Effector memory CD8-positive, alpha-beta T cell (primary cell): ENCODE results near the gene CAMK1D.
"Not testable (repeated sequence)": the region's sequence is repeated elsewhere in the genome, so short reads cannot be mapped to it uniquely, and the experiment has no call there.

ENCODE experiments used
- ATAC-seq: fragments of 150-1000 bp; cut with Tn5 transposase; replicated peaks from 2 replicates; pipeline ENCODE4 v1.10.0; 2021; ENCODE audit warnings: mild to moderate bottlenecking, moderate library complexity
- DNase-seq, 3 experiments: peaks; one replicate each; pipeline ENCODE4 v3.0.0; 2021
- H3K27ac Mint-ChIP-seq, 2 donors: one replicate each; pipeline ENCODE4 v1.8.0; 2022; ENCODE audit warnings: mild to moderate bottlenecking in 2 of 2, mixed read lengths in 2 of 2, moderate library complexity in 2 of 2
- H3K27me3 Mint-ChIP-seq, 2 donors: one replicate each; pipeline ENCODE4 v1.8.0; 2022; ENCODE audit warnings: mixed read lengths in 2 of 2
- H3K36me3 Mint-ChIP-seq: one replicate; pipeline ENCODE4 v1.8.0; 2022; ENCODE audit warnings: mild to moderate bottlenecking, moderate library complexity, mixed read lengths; ENCODE audit not compliant: insufficient read depth
- H3K4me1 Mint-ChIP-seq, 2 donors: one replicate each; pipeline ENCODE4 v1.8.0; 2022; ENCODE audit warnings: low read depth in 2 of 2, mixed read lengths in 2 of 2
- H3K4me3 Mint-ChIP-seq, 2 donors: one replicate each; pipeline ENCODE4 v1.8.0; 2022; ENCODE audit warnings: mild to moderate bottlenecking in 2 of 2, mixed read lengths in 2 of 2, moderate library complexity in 2 of 2
- H3K9me3 Mint-ChIP-seq, 2 donors: one replicate each; pipeline ENCODE4 v1.8.0; 2022; ENCODE audit warnings: mixed read lengths in 2 of 2

CAMK1D gene

GRCh38 chr10:12807096-12807755 is 457.9 kb downstream of the CAMK1D start:
- H3K9me3 Mint-ChIP-seq: no peaks in the 10 kb centered on the region
- H3K27ac Mint-ChIP-seq: no peak overlapping the region
- no peak for DNase-seq
- no peaks in the 10 kb centered on the region for H3K36me3 Mint-ChIP-seq
- H3K4me1 Mint-ChIP-seq: peaks cover 0 to 2% of the 10 kb centered on the region in 2 donors
- ATAC-seq: no peak
- no peak overlapping the region for H3K4me3 Mint-ChIP-seq
- no peaks in the 10 kb centered on the region for H3K27me3 Mint-ChIP-seq

GRCh38 chr10:12808014-12808613 is 458.8 kb downstream of the CAMK1D start:
- Mint-ChIP-seq H3K27ac (no peak overlapping the region), H3K36me3 (no peaks in the 10 kb centered on the region), H3K9me3 (no peaks in the 10 kb centered on the region), H3K4me3 (no peak overlapping the region), H3K4me1 (peaks cover 0 to 2% of the 10 kb centered on the region in 2 donors), H3K27me3 (no peaks in the 10 kb centered on the region)
- DNase-seq (no peak), ATAC-seq (no peak)

- DNase-seq, H3K27ac Mint-ChIP-seq, H3K4me3 Mint-ChIP-seq, H3K27me3 Mint-ChIP-seq, H3K9me3 Mint-ChIP-seq, ATAC-seq, H3K4me1 Mint-ChIP-seq, H3K36me3 Mint-ChIP-seq: not testable (repeated sequence)
Measured at GRCh38 chr10:12810046-12810445, 460.7 kb downstream of the CAMK1D start.

- Mint-ChIP-seq H3K27me3 (no peaks in the 10 kb centered on the region), H3K4me3 (no peak overlapping the region), H3K36me3 (peaks cover 14% of the 10 kb centered on the region), H3K9me3 (no peaks in the 10 kb centered on the region), H3K27ac (no peak overlapping the region), H3K4me1 (peaks cover 0 to 2% of the 10 kb centered on the region in 2 donors)
- DNase-seq (no peak), ATAC-seq (no peak)
Measured at GRCh38 chr10:12811826-12812225, 462.5 kb downstream of the CAMK1D start.

- Mint-ChIP-seq H3K36me3 (peaks cover 16% of the 10 kb centered on the region), H3K27ac (no peak overlapping the region), H3K4me1 (peaks cover 0 to 2% of the 10 kb centered on the region in 2 donors), H3K27me3 (no peaks in the 10 kb centered on the region), H3K9me3 (no peaks in the 10 kb centered on the region), H3K4me3 (no peak overlapping the region)
- DNase-seq: no peak
- no peak for ATAC-seq
Measured at GRCh38 chr10:12812571-12812970, 463.2 kb downstream of the CAMK1D start.

- H3K4me1 Mint-ChIP-seq: no peaks in the 10 kb centered on the region
- H3K9me3 Mint-ChIP-seq: no peaks in the 10 kb centered on the region
- no peak for ATAC-seq
- no peak for DNase-seq
- H3K27me3 Mint-ChIP-seq: no peaks in the 10 kb centered on the region
- H3K4me3 Mint-ChIP-seq: no peak overlapping the region
- H3K27ac Mint-ChIP-seq: no peak overlapping the region
- H3K36me3 Mint-ChIP-seq: peaks cover 17% of the 10 kb centered on the region
Measured at GRCh38 chr10:12814166-12814565, 464.8 kb downstream of the CAMK1D start.

GRCh38 chr10:12819071-12819470 is 469.7 kb downstream of the CAMK1D start:
- DNase-seq: no peak
- H3K27ac Mint-ChIP-seq: peak overlapping the region; percentile 8 to 72
- ATAC-seq: no peak
- no peaks in the 10 kb centered on the region for H3K27me3 Mint-ChIP-seq
- H3K4me3 Mint-ChIP-seq: no peak overlapping the region
- peaks cover 4% of the 10 kb centered on the region in 2 donors for H3K4me1 Mint-ChIP-seq
- H3K9me3 Mint-ChIP-seq: no peaks in the 10 kb centered on the region
- peaks cover 13% of the 10 kb centered on the region for H3K36me3 Mint-ChIP-seq

- Mint-ChIP-seq H3K36me3 (peaks cover 12% of the 10 kb centered on the region), H3K9me3 (no peaks in the 10 kb centered on the region), H3K4me1 (peaks cover 4% of the 10 kb centered on the region in 2 donors), H3K27me3 (no peaks in the 10 kb centered on the region), H3K4me3 (no peak overlapping the region), H3K27ac (peak overlapping the region; percentile 8 to 72)
- ATAC-seq (no peak), DNase-seq (no peak)
Measured at GRCh38 chr10:12819656-12820055, 470.3 kb downstream of the CAMK1D start.

- Mint-ChIP-seq H3K36me3 (peaks cover 6% of the 10 kb centered on the region), H3K9me3 (no peaks in the 10 kb centered on the region), H3K27ac (no peak overlapping the region), H3K4me3 (no peak overlapping the region), H3K27me3 (no peaks in the 10 kb centered on the region), H3K4me1 (peaks cover 4% of the 10 kb centered on the region in 2 donors)
- no peak for ATAC-seq
- no peak for DNase-seq
Measured at GRCh38 chr10:12822126-12822892, 473.0 kb downstream of the CAMK1D start.

GRCh38 chr10:12822893-12823170 is 473.5 kb downstream of the CAMK1D start:
- Mint-ChIP-seq H3K4me1 (peaks cover 4% of the 10 kb centered on the region in 2 donors), H3K4me3 (no peak overlapping the region), H3K27ac (no peak overlapping the region), H3K36me3 (peaks cover 3% of the 10 kb centered on the region), H3K9me3 (no peaks in the 10 kb centered on the region), H3K27me3 (no peaks in the 10 kb centered on the region)
- no peak for DNase-seq
- no peak for ATAC-seq

- Mint-ChIP-seq H3K27ac (peak overlapping the region in 1 of 2 donors; percentile 72), H3K9me3 (no peaks in the 10 kb centered on the region), H3K27me3 (no peaks in the 10 kb centered on the region), H3K36me3 (peaks cover 6% of the 10 kb centered on the region), H3K4me1 (peaks cover 4% of the 10 kb centered on the region in 2 donors), H3K4me3 (no peak overlapping the region)
- no peak for ATAC-seq
- no peak for DNase-seq
Measured at GRCh38 chr10:12823328-12823727, 474.0 kb downstream of the CAMK1D start.

GRCh38 chr10:12825260-12825849 is 476.0 kb downstream of the CAMK1D start:
- peaks cover 4% of the 10 kb centered on the region in 2 donors for H3K4me1 Mint-ChIP-seq
- H3K36me3 Mint-ChIP-seq: peaks cover 22% of the 10 kb centered on the region
- ATAC-seq: no peak
- no peak for DNase-seq
- H3K9me3 Mint-ChIP-seq: no peaks in the 10 kb centered on the region
- no peaks in the 10 kb centered on the region for H3K27me3 Mint-ChIP-seq
- H3K27ac Mint-ChIP-seq: no peak overlapping the region
- H3K4me3 Mint-ChIP-seq: no peak overlapping the region

GRCh38 chr10:12826800-12827372 is 477.5 kb downstream of the CAMK1D start:
- no peak for DNase-seq
- H3K27me3 Mint-ChIP-seq: no peaks in the 10 kb centered on the region
- no peaks in the 10 kb centered on the region for H3K4me1 Mint-ChIP-seq
- peaks cover 22% of the 10 kb centered on the region for H3K36me3 Mint-ChIP-seq
- peak overlapping the region in 1 of 2 donors; percentile 59 for H3K27ac Mint-ChIP-seq
- ATAC-seq: no peak
- H3K4me3 Mint-ChIP-seq: no peak overlapping the region
- H3K9me3 Mint-ChIP-seq: no peaks in the 10 kb centered on the region
